ENCODE data around the gene GJA4. TPM values are rescaled to one million over a fixed set of nuclear protein-coding genes. Genes with fewer than 3 reads are reported as not detected.
A peak's percentile ranks its signal among the peaks of the same experiment; 100 is the strongest.

Gene GJA4
- total RNA-seq, 4 donors from 2014 or later, result 2.0 to 5.0 (median 3.5) TPM

- intact Hi-C loops (cut with DNase I), result no loop called here
- DNase-seq, result no peak
- WGBS, 2 donors, result 57 to 79% methylated on average over 1 of the region's 3 CpGs
- H3K27ac ChIP-seq, result peak overlapping the region in 1 of 4 donors; percentile 18
- H3K4me1 ChIP-seq, result peaks cover 0 to 9% (median 0%) of the 10 kb centered on the region in 3 donors
- H3K9me3 ChIP-seq, result no peaks in the 10 kb centered on the region
- TF ChIP-seq, protein P1, sequence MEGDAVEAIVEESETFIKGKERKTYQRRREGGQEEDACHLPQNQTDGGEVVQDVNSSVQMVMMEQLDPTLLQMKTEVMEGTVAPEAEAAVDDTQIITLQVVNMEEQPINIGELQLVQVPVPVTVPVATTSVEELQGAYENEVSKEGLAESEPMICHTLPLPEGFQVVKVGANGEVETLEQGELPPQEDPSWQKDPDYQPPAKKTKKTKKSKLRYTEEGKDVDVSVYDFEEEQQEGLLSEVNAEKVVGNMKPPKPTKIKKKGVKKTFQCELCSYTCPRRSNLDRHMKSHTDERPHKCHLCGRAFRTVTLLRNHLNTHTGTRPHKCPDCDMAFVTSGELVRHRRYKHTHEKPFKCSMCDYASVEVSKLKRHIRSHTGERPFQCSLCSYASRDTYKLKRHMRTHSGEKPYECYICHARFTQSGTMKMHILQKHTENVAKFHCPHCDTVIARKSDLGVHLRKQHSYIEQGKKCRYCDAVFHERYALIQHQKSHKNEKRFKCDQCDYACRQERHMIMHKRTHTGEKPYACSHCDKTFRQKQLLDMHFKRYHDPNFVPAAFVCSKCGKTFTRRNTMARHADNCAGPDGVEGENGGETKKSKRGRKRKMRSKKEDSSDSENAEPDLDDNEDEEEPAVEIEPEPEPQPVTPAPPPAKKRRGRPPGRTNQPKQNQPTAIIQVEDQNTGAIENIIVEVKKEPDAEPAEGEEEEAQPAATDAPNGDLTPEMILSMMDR (IDR thresholded peaks at IDR 0.05), result no peak
- no peak for TF ChIP-seq POLR2A (IDR thresholded peaks at IDR 0.05)
- H3K27me3 ChIP-seq, result no peaks in the 10 kb centered on the region
- H3K36me3 ChIP-seq, result no peaks in the 10 kb centered on the region
- H3K4me3 ChIP-seq, result no peak overlapping the region
Measured at GRCh38 chr1:34824817-34825454, 32.1 kb downstream of the GJA4 start.

GRCh38 chr1:34825455-34826091 lies 32.8 kb downstream of the GJA4 start:
- Histone ChIP-seq H3K27ac (peak overlapping the region in 1 of 4 donors; percentile 18), H3K4me3 (no peak overlapping the region), H3K27me3 (no peaks in the 10 kb centered on the region), H3K9me3 (no peaks in the 10 kb centered on the region), H3K36me3 (no peaks in the 10 kb centered on the region), H3K4me1 (peaks cover 0 to 9% (median 0%) of the 10 kb centered on the region in 3 donors)
- no peak for DNase-seq
- intact Hi-C loops (cut with DNase I), result no loop called here
- no peak for TF ChIP-seq POLR2A (IDR thresholded peaks at IDR 0.05)
- TF ChIP-seq, protein P1 (IDR thresholded peaks at IDR 0.05), result no peak
- 92 to 100% methylated on average over 1 to 2 of the region's 11 CpGs for WGBS, 2 donors

GRCh38 chr1:34827341-34827941 lies 34.6 kb downstream of the GJA4 start:
- Histone ChIP-seq H3K27me3 (no peaks in the 10 kb centered on the region), H3K4me1 (peaks cover 0 to 18% (median 0%) of the 10 kb centered on the region in 3 donors), H3K36me3 (no peaks in the 10 kb centered on the region), H3K27ac (no peak overlapping the region), H3K4me3 (no peak overlapping the region), H3K9me3 (no peaks in the 10 kb centered on the region)
- intact Hi-C loops (cut with DNase I), result no loop called here
- DNase-seq, result no peak
- no peak for TF ChIP-seq POLR2A (IDR thresholded peaks at IDR 0.05)
- TF ChIP-seq, protein P1 (IDR thresholded peaks at IDR 0.05), result no peak
- WGBS, 2 donors, result 71 to 74% methylated on average over 5 of the region's 5 CpGs

- WGBS, 2 donors, result 50 to 83% methylated on average over 2 of the region's 2 CpGs
- Histone ChIP-seq H3K9me3 (no peaks in the 10 kb centered on the region), H3K4me3 (no peak overlapping the region), H3K27me3 (no peaks in the 10 kb centered on the region), H3K36me3 (no peaks in the 10 kb centered on the region), H3K4me1 (peaks cover 0 to 23% (median 0%) of the 10 kb centered on the region in 3 donors), H3K27ac (peak overlapping the region in 1 of 4 donors; percentile 0)
- no peak for DNase-seq
- TF ChIP-seq, protein P1 (IDR thresholded peaks at IDR 0.05), result no peak
- TF ChIP-seq POLR2A (IDR thresholded peaks at IDR 0.05), result no peak
- intact Hi-C loops (cut with DNase I), result no loop called here
Measured at GRCh38 chr1:34828611-34829010, 35.8 kb downstream of the GJA4 start.

DNA sequence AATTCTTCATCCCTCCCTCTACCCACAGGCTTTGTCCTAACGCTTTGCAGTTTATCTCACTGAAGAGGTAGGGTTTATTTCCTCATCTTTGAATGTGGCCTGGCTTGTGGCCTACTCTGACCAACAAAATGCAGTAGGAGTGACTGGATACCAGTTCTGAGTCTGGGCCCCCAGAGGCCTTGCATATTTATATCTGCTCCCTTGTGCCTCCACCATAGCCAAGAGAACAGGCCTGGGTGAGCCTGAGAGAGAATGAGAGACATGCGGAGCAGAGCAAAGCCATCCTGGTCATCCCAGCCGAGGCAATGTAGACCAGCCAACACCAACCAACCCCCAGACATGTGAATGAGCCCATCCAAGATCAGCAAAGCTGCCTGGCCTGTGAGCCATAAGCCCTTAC lies 36.5 kb downstream of the GJA4 start:
- Histone ChIP-seq H3K4me1 (peaks cover 0 to 23% (median 0%) of the 10 kb centered on the region in 3 donors), H3K9me3 (no peaks in the 10 kb centered on the region), H3K36me3 (no peaks in the 10 kb centered on the region), H3K4me3 (no peak overlapping the region), H3K27ac (no peak overlapping the region), H3K27me3 (no peaks in the 10 kb centered on the region)
- 39 to 60% methylated on average over 1 of the region's 3 CpGs for WGBS, 2 donors
- DNase-seq, result no peak
- no peak for TF ChIP-seq POLR2A (IDR thresholded peaks at IDR 0.05)
- TF ChIP-seq, protein P1 (IDR thresholded peaks at IDR 0.05), result no peak
- intact Hi-C loops (cut with DNase I), result no loop called here

Data from esophagus squamous epithelium (tissue), 5 donors.